ENCODE results near the gene TRIM42.

Gene TRIM42

GRCh38 chr3:140677764-140678163, at the start of gene TRIM42:
TRIM42 (plus strand) TSS chr3:140678064; CDS start chr3:140678230, 166 bp downstream.
- no peaks in the 10 kb centered on the region for H3K4me1 ChIP-seq (ENCODE audit: control insufficient read depth in 1 of 2, insufficient read depth in 2 of 2, low read length in 2 of 2)
- H3K9me3 ChIP-seq (ENCODE audit: control insufficient read depth in 1 of 2, low read length in 2 of 2): no peaks in the 10 kb centered on the region
- H3K4me3 ChIP-seq (ENCODE audit: low read depth in 1 of 2, low read length in 2 of 2): no peak within 1 kb of the TSS
- no peaks in the 10 kb centered on the region for H3K36me3 ChIP-seq (ENCODE audit: control insufficient read depth in 1 of 2, insufficient read depth in 2 of 2, low read length in 2 of 2)
- H3K27me3 ChIP-seq (ENCODE audit: low read depth, low read length): no peaks in the 10 kb centered on the region
- H3K27ac ChIP-seq (ENCODE audit: low read length): no peak within 1 kb of the TSS

- no peaks in the 10 kb centered on the region for H3K36me3 ChIP-seq (ENCODE audit: control insufficient read depth in 1 of 2, insufficient read depth in 2 of 2, low read length in 2 of 2)
- no peak overlapping the region for H3K4me3 ChIP-seq (ENCODE audit: low read depth in 1 of 2, low read length in 2 of 2)
- H3K27ac ChIP-seq (ENCODE audit: low read length): no peak overlapping the region
- H3K9me3 ChIP-seq (ENCODE audit: control insufficient read depth in 1 of 2, low read length in 2 of 2): no peaks in the 10 kb centered on the region
- H3K4me1 ChIP-seq (ENCODE audit: control insufficient read depth in 1 of 2, insufficient read depth in 2 of 2, low read length in 2 of 2): no peaks in the 10 kb centered on the region
- no peaks in the 10 kb centered on the region for H3K27me3 ChIP-seq (ENCODE audit: low read depth, low read length)
Measured at GRCh38 chr3:140628606-140629005, 49.3 kb upstream of the TRIM42 start.

DNA sequence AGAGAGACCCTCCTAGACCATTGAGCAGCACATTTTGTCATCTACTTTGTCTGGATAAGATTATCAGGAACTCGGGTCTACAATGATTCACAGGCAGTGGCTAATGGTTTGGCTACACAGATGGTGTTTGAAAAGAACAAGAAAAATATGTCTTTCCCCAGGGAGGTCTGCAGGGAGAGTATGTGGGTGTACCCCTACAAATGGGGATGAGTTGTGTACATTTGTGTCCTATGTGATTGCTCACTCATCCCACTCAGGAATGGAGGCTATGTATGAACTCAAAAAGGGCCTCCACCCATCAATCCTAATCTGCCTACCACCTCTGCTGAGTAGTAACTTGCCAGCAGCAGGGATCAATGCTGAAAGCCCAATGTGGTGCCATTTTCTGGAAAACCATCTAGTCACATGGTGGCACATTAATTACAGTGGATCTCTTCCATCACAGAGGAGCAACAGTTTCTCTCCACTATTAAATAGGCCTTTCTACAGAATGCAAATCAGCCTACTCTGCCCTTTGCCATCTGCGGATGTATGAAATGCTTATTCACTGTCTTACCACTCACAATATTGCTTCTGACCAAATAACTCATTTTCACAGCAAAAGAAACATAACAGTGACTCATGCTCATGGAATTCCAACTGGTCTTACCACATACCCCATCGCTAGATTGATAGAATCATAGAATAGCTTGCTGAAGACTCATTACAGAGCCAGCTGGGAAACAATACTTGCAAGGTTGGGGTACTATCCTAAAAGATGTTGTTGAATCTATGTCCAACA, 48.3 kb upstream of the TRIM42 start:
- no peaks in the 10 kb centered on the region for H3K9me3 ChIP-seq (ENCODE audit: control insufficient read depth in 1 of 2, low read length in 2 of 2)

GRCh38 chr3:140630366-140630765, 47.5 kb upstream of the TRIM42 start:
- Histone ChIP-seq H3K27me3 (ENCODE audit: low read depth, low read length) (no peaks in the 10 kb centered on the region), H3K36me3 (ENCODE audit: control insufficient read depth in 1 of 2, insufficient read depth in 2 of 2, low read length in 2 of 2) (no peaks in the 10 kb centered on the region), H3K9me3 (ENCODE audit: control insufficient read depth in 1 of 2, low read length in 2 of 2) (no peaks in the 10 kb centered on the region), H3K4me1 (ENCODE audit: control insufficient read depth in 1 of 2, insufficient read depth in 2 of 2, low read length in 2 of 2) (no peaks in the 10 kb centered on the region), H3K27ac (ENCODE audit: low read length) (no peak overlapping the region), H3K4me3 (ENCODE audit: low read depth in 1 of 2, low read length in 2 of 2) (no peak overlapping the region)

More for the DNA sequence above, 48.3 kb upstream of the TRIM42 start:
- Histone ChIP-seq H3K27me3 (ENCODE audit: low read depth, low read length) (no peaks in the 10 kb centered on the region), H3K4me1 (ENCODE audit: control insufficient read depth in 1 of 2, insufficient read depth in 2 of 2, low read length in 2 of 2) (no peaks in the 10 kb centered on the region), H3K4me3 (ENCODE audit: low read depth in 1 of 2, low read length in 2 of 2) (no peak overlapping the region), H3K36me3 (ENCODE audit: control insufficient read depth in 1 of 2, insufficient read depth in 2 of 2, low read length in 2 of 2) (no peaks in the 10 kb centered on the region), H3K27ac (ENCODE audit: low read length) (no peak overlapping the region)

GRCh38 chr3:140630866-140631265, 47.0 kb upstream of the TRIM42 start:
- H3K4me3 ChIP-seq (ENCODE audit: low read depth in 1 of 2, low read length in 2 of 2): no peak overlapping the region
- no peaks in the 10 kb centered on the region for H3K36me3 ChIP-seq (ENCODE audit: control insufficient read depth in 1 of 2, insufficient read depth in 2 of 2, low read length in 2 of 2)
- no peak overlapping the region for H3K27ac ChIP-seq (ENCODE audit: low read length)
- H3K4me1 ChIP-seq (ENCODE audit: control insufficient read depth in 1 of 2, insufficient read depth in 2 of 2, low read length in 2 of 2): no peaks in the 10 kb centered on the region
- H3K9me3 ChIP-seq (ENCODE audit: control insufficient read depth in 1 of 2, low read length in 2 of 2): no peaks in the 10 kb centered on the region
- no peaks in the 10 kb centered on the region for H3K27me3 ChIP-seq (ENCODE audit: low read depth, low read length)

GRCh38 chr3:140635276-140635675, 42.6 kb upstream of the TRIM42 start:
- H3K4me1 ChIP-seq (ENCODE audit: control insufficient read depth in 1 of 2, insufficient read depth in 2 of 2, low read length in 2 of 2): no peaks in the 10 kb centered on the region
- no peaks in the 10 kb centered on the region for H3K9me3 ChIP-seq (ENCODE audit: control insufficient read depth in 1 of 2, low read length in 2 of 2)
- no peaks in the 10 kb centered on the region for H3K36me3 ChIP-seq (ENCODE audit: control insufficient read depth in 1 of 2, insufficient read depth in 2 of 2, low read length in 2 of 2)
- no peaks in the 10 kb centered on the region for H3K27me3 ChIP-seq (ENCODE audit: low read depth, low read length)
- no peak overlapping the region for H3K4me3 ChIP-seq (ENCODE audit: low read depth in 1 of 2, low read length in 2 of 2)
- no peak overlapping the region for H3K27ac ChIP-seq (ENCODE audit: low read length)

- no peak overlapping the region for H3K4me3 ChIP-seq (ENCODE audit: low read depth in 1 of 2, low read length in 2 of 2)
- H3K9me3 ChIP-seq (ENCODE audit: control insufficient read depth in 1 of 2, low read length in 2 of 2): no peaks in the 10 kb centered on the region
- H3K27ac ChIP-seq (ENCODE audit: low read length): no peak overlapping the region
- H3K36me3 ChIP-seq (ENCODE audit: control insufficient read depth in 1 of 2, insufficient read depth in 2 of 2, low read length in 2 of 2): no peaks in the 10 kb centered on the region
- no peaks in the 10 kb centered on the region for H3K27me3 ChIP-seq (ENCODE audit: low read depth, low read length)
- H3K4me1 ChIP-seq (ENCODE audit: control insufficient read depth in 1 of 2, insufficient read depth in 2 of 2, low read length in 2 of 2): no peaks in the 10 kb centered on the region
Measured at GRCh38 chr3:140636406-140637138, 41.3 kb upstream of the TRIM42 start.

DNA sequence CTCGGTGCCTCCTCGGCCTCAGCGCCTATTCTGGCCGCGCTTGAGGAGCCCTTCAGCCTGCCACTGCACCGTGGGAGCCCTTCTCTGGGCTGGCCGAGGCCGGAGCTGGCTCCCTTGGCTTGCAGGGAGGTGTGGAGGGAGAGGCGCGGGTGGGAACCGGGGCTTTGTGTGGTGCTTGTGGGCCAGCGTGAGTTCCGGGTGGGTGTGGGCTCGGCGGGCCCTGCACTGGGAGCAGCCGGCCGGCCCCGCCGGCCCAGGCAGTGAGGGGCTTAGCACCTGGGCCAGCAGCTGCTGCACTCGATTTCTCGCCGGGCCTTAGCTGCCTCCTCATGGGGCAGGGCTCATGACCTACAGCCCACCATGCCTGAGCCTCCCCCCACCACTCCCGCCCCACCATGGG, 26.6 kb upstream of the TRIM42 start:
- Histone ChIP-seq H3K27ac (ENCODE audit: low read length) (no peak overlapping the region), H3K4me3 (ENCODE audit: low read depth in 1 of 2, low read length in 2 of 2) (no peak overlapping the region), H3K27me3 (ENCODE audit: low read depth, low read length) (no peaks in the 10 kb centered on the region), H3K36me3 (ENCODE audit: control insufficient read depth in 1 of 2, insufficient read depth in 2 of 2, low read length in 2 of 2) (no peaks in the 10 kb centered on the region), H3K9me3 (ENCODE audit: control insufficient read depth in 1 of 2, low read length in 2 of 2) (no peaks in the 10 kb centered on the region), H3K4me1 (ENCODE audit: control insufficient read depth in 1 of 2, insufficient read depth in 2 of 2, low read length in 2 of 2) (no peaks in the 10 kb centered on the region)

DNA sequence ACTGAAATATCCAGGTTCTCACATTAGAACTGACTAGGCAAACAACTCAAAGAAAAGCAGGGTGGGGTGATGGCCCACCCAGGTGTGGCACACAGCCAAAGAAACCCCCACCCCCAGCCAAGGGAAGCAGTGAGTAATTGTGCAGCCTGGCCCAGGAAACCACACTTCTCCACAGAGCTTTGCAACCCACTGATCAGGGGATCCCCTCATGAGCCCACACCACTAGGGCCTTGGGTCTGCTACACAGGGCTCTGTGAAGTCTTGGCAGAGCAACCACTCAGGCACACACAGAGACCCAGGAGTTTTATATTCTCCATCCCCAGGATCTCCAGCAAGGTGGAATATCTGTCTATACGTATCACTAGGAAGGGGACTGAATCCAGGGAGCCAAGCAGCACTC, 22.2 kb upstream of the TRIM42 start:
- Histone ChIP-seq H3K27me3 (ENCODE audit: low read depth, low read length) (no peaks in the 10 kb centered on the region), H3K4me1 (ENCODE audit: control insufficient read depth in 1 of 2, insufficient read depth in 2 of 2, low read length in 2 of 2) (no peaks in the 10 kb centered on the region), H3K27ac (ENCODE audit: low read length) (no peak overlapping the region), H3K4me3 (ENCODE audit: low read depth in 1 of 2, low read length in 2 of 2) (no peak overlapping the region), H3K9me3 (ENCODE audit: control insufficient read depth in 1 of 2, low read length in 2 of 2) (no peaks in the 10 kb centered on the region), H3K36me3 (ENCODE audit: control insufficient read depth in 1 of 2, insufficient read depth in 2 of 2, low read length in 2 of 2) (no peaks in the 10 kb centered on the region)

GRCh38 chr3:140664111-140664510, 13.8 kb upstream of the TRIM42 start:
- Histone ChIP-seq H3K27ac (ENCODE audit: low read length) (no peak overlapping the region), H3K9me3 (ENCODE audit: control insufficient read depth in 1 of 2, low read length in 2 of 2) (peaks cover 0 to 15% of the 10 kb centered on the region in 2 donors), H3K27me3 (ENCODE audit: low read depth, low read length) (no peaks in the 10 kb centered on the region), H3K4me3 (ENCODE audit: low read depth in 1 of 2, low read length in 2 of 2) (no peak overlapping the region), H3K36me3 (ENCODE audit: control insufficient read depth in 1 of 2, insufficient read depth in 2 of 2, low read length in 2 of 2) (no peaks in the 10 kb centered on the region), H3K4me1 (ENCODE audit: control insufficient read depth in 1 of 2, insufficient read depth in 2 of 2, low read length in 2 of 2) (no peaks in the 10 kb centered on the region)

- no peaks in the 10 kb centered on the region for H3K9me3 ChIP-seq (ENCODE audit: control insufficient read depth in 1 of 2, low read length in 2 of 2)
- no peaks in the 10 kb centered on the region for H3K27me3 ChIP-seq (ENCODE audit: low read depth, low read length)
- no peaks in the 10 kb centered on the region for H3K4me1 ChIP-seq (ENCODE audit: control insufficient read depth in 1 of 2, insufficient read depth in 2 of 2, low read length in 2 of 2)
- H3K36me3 ChIP-seq (ENCODE audit: control insufficient read depth in 1 of 2, insufficient read depth in 2 of 2, low read length in 2 of 2): no peaks in the 10 kb centered on the region
- no peak overlapping the region for H3K4me3 ChIP-seq (ENCODE audit: low read depth in 1 of 2, low read length in 2 of 2)
- H3K27ac ChIP-seq (ENCODE audit: low read length): no peak overlapping the region
Measured at GRCh38 chr3:140682586-140682985, 4.7 kb downstream of the TRIM42 start.

All from muscle layer of duodenum (tissue), 2 donors.